ENCODE data around the gene SUCLG1. TPM values are rescaled to one million over a fixed set of nuclear protein-coding genes. Genes with fewer than 3 reads are reported as not detected.

The SUCLG1 gene
- total and polyA plus RNA-seq, 10 of the 15 experiments (the other 5 are each of a cell fraction or from before 2014, with no cell fraction given) = 75.4 to 197 (median 93.6) TPM

DNA sequence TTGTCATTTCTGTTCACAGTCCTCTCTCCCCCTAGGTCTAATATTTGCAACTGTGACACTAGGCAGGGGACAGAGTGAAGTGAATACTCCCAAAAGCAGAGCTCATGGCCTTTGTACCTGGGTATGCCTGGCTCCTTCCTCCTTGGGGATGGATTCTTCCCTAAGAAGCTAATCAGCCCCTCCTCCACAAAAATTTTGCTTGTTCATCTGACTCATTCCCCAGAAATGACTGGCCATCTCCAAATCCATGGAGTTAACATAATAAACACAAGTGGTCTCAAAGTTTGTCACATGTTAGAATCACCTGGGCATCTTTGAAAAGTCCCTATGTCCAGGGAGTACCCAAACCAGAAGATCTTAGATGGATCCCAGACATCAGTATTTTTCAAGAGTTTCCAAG lies 65.3 kb downstream of the SUCLG1 start:
- Histone ChIP-seq H3K36me3 (ENCODE audit: control insufficient read depth in 2 of 2, insufficient read depth in 2 of 2, low read length in 1 of 2) (no peaks in the 10 kb centered on the region), H3K9ac (ENCODE audit: control insufficient read depth, insufficient read depth, low read length) (no peak overlapping the region), H2AFZ (ENCODE audit: control insufficient read depth, low read depth, low read length) (no peak overlapping the region), H3K9me3 (replicated peaks; ENCODE audit: control insufficient read depth, insufficient read depth, low read length) (no peaks in the 10 kb centered on the region), H3K27ac (ENCODE audit: control insufficient read depth, insufficient read depth) (no peak overlapping the region), H3K4me1 (ENCODE audit: control insufficient read depth, insufficient read depth, low read length) (no peaks in the 10 kb centered on the region), H3K4me2 (ENCODE audit: control insufficient read depth, insufficient read depth) (no peak overlapping the region), H3K79me2 (ENCODE audit: control insufficient read depth, insufficient read depth, low read length) (no peaks in the 10 kb centered on the region), H3K27me3 (replicated peaks in 1 of 2; ENCODE audit: control insufficient read depth in 2 of 2, insufficient read depth in 2 of 2, low read length in 1 of 2) (no peaks in the 10 kb centered on the region), H3K4me3 (no peak overlapping the region), H4K20me1 (ENCODE audit: control insufficient read depth, insufficient read depth) (no peaks in the 10 kb centered on the region)
- ChIA-PET POLR2A (no interaction called here), SMC1A (ENCODE audit: uncharacterized antibody, unreplicated experiment) (no interaction called here), CTCF (no interaction called here), RAD21 (ENCODE audit: unreplicated experiment) (no interaction called here)
- BruUV-seq (replicated peaks) = no TSS peak
- TF ChIP-seq, protein P1, sequence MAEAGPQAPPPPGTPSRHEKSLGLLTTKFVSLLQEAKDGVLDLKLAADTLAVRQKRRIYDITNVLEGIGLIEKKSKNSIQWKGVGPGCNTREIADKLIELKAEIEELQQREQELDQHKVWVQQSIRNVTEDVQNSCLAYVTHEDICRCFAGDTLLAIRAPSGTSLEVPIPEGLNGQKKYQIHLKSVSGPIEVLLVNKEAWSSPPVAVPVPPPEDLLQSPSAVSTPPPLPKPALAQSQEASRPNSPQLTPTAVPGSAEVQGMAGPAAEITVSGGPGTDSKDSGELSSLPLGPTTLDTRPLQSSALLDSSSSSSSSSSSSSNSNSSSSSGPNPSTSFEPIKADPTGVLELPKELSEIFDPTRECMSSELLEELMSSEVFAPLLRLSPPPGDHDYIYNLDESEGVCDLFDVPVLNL (IDR thresholded peaks at IDR 0.05; ENCODE audit: low read depth, low read length) = no peak
- TF ChIP-seq HCFC1 (IDR thresholded peaks at IDR 0.05; ENCODE audit: low read length) (no peak), TARDBP (IDR thresholded peaks at IDR 0.05; ENCODE audit: borderline replicate concordance) (no peak), BRCA1 (IDR thresholded peaks at IDR 0.05; ENCODE audit: low read depth, low read length) (no peak), MEF2A (IDR thresholded peaks at IDR 0.05; ENCODE audit: insufficient read depth, low read depth, low read length) (no peak)
- TF ChIP-seq, protein P2, sequence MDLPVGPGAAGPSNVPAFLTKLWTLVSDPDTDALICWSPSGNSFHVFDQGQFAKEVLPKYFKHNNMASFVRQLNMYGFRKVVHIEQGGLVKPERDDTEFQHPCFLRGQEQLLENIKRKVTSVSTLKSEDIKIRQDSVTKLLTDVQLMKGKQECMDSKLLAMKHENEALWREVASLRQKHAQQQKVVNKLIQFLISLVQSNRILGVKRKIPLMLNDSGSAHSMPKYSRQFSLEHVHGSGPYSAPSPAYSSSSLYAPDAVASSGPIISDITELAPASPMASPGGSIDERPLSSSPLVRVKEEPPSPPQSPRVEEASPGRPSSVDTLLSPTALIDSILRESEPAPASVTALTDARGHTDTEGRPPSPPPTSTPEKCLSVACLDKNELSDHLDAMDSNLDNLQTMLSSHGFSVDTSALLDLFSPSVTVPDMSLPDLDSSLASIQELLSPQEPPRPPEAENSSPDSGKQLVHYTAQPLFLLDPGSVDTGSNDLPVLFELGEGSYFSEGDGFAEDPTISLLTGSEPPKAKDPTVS (IDR thresholded peaks at IDR 0.05; ENCODE audit: low read depth, low read length) = no peak
- no peak for FAIRE-seq
- in situ Hi-C loops (cut with MboI) = no loop called here
- intact Hi-C loops (cut with micrococcal nuclease; ENCODE audit: unreplicated experiment) = no loop called here
- no peak for ATAC-seq
- DNase-seq (ENCODE audit: low read depth, low spot score) = no peak

DNA sequence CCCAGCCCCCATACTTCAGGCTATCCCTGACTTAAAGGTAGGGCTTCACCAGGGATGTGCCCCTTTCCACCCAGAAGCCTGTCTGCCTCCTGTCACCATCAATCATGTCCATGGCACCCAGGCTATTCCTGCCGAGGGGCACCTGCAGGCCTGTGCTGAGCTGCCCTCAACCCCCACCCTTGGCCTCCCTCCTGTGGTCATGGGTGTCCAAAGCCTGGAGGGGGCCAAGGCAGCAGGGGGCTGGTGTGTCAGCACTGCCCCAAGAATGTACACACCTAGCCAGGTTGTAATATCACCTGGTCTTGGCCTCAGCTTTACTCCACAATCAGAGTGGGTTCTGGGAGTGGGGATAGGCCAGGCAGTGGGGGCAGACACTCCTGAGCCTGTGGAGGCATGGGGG lies 69.3 kb downstream of the SUCLG1 start:
- FAIRE-seq (no peak), ATAC-seq (no peak)
- RAD21 ChIA-PET (ENCODE audit: unreplicated experiment) = no interaction called here
- TF ChIP-seq NFYB (IDR thresholded peaks at IDR 0.05; ENCODE audit: insufficient read depth, low read depth, low read length) (no peak), POLR2AphosphoS2 (IDR thresholded peaks at IDR 0.05; ENCODE audit: low read depth, low read length) (no peak), SMARCA5 (IDR thresholded peaks at IDR 0.05) (no peak), IRF4 (IDR thresholded peaks at IDR 0.05; ENCODE audit: low read depth, low read length) (no peak), FOXM1 (IDR thresholded peaks at IDR 0.05; ENCODE audit: low read depth, low read length) (no peak), ZNF384 (IDR thresholded peaks at IDR 0.05; ENCODE audit: borderline replicate concordance, low read depth, low read length) (no peak), MYB (IDR thresholded peaks at IDR 0.05; ENCODE audit: borderline replicate concordance, low read depth, low read length) (no peak), NBN (IDR thresholded peaks at IDR 0.05) (no peak), RCOR1 (conservative IDR thresholded peaks at IDR 0.05; ENCODE audit: low read depth, low read length) (no peak), BRCA1 (IDR thresholded peaks at IDR 0.05; ENCODE audit: low read depth, low read length) (no peak), NFYA (IDR thresholded peaks at IDR 0.05; ENCODE audit: borderline replicate concordance, low read depth, low read length) (no peak)
- TF ChIP-seq, protein P3, sequence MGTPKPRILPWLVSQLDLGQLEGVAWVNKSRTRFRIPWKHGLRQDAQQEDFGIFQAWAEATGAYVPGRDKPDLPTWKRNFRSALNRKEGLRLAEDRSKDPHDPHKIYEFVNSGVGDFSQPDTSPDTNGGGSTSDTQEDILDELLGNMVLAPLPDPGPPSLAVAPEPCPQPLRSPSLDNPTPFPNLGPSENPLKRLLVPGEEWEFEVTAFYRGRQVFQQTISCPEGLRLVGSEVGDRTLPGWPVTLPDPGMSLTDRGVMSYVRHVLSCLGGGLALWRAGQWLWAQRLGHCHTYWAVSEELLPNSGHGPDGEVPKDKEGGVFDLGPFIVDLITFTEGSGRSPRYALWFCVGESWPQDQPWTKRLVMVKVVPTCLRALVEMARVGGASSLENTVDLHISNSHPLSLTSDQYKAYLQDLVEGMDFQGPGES (IDR thresholded peaks at IDR 0.05) = no peak

More for the DNA sequence above, 69.3 kb downstream of the SUCLG1 start:
- H3K4me1 ChIP-seq (ENCODE audit: control insufficient read depth, insufficient read depth, low read length) = no peaks in the 10 kb centered on the region
- ChIA-PET CTCF (no interaction called here), SMC1A (ENCODE audit: uncharacterized antibody, unreplicated experiment) (no interaction called here), POLR2A (no interaction called here)
- H4K20me1 ChIP-seq (ENCODE audit: control insufficient read depth, insufficient read depth) = no peaks in the 10 kb centered on the region
- DNase-seq (ENCODE audit: low read depth, low spot score) = no peak
- H2AFZ ChIP-seq (ENCODE audit: control insufficient read depth, low read depth, low read length) = no peak overlapping the region
- H3K27me3 ChIP-seq (replicated peaks in 1 of 2; ENCODE audit: control insufficient read depth in 2 of 2, insufficient read depth in 2 of 2, low read length in 1 of 2) = no peaks in the 10 kb centered on the region
- no peak overlapping the region for H3K4me3 ChIP-seq
- in situ Hi-C loops (cut with MboI) = no loop called here
- no peaks in the 10 kb centered on the region for H3K79me2 ChIP-seq (ENCODE audit: control insufficient read depth, insufficient read depth, low read length)
- no TSS peak for BruUV-seq (replicated peaks)
- intact Hi-C loops (cut with micrococcal nuclease; ENCODE audit: unreplicated experiment) = no loop called here
- H3K9me3 ChIP-seq (replicated peaks; ENCODE audit: control insufficient read depth, insufficient read depth, low read length) = no peaks in the 10 kb centered on the region
- 0% methylated on average over 1 of the region's 1 CpG for WGBS (ENCODE audit: insufficient coverage, insufficient replicate concordance, low lambda C conversion rate, missing lambda C conversion rate)
- no peak overlapping the region for H3K27ac ChIP-seq (ENCODE audit: control insufficient read depth, insufficient read depth)
- H3K4me2 ChIP-seq (ENCODE audit: control insufficient read depth, insufficient read depth) = no peak overlapping the region
- no peak overlapping the region for H3K9ac ChIP-seq (ENCODE audit: control insufficient read depth, insufficient read depth, low read length)
- no peaks in the 10 kb centered on the region for H3K36me3 ChIP-seq (ENCODE audit: control insufficient read depth in 2 of 2, insufficient read depth in 2 of 2, low read length in 1 of 2)

All from GM12878 (cell line).